CD4-positive, alpha-beta T cell treated with Interferon gamma for 1 hour (primary cell): ENCODE data around the gene MST1.

Experiments
- DNase-seq: peaks from one replicate; pipeline ENCODE4 v3.0.0-alpha.2; 2020

The MST1 gene

GRCh38 chr3:49673715-49674496 is 15.4 kb downstream of the MST1 start, which contains the start of gene APEH:
TSS of gene APEH (plus strand) at chr3:49674351. CDS start at chr3:49674402, 51 bp downstream.
- DNase-seq: peak; percentile 97

- no peak for DNase-seq
These were observed 16.1 kb downstream of the MST1 start for GRCh38 chr3:49673121-49673714.

GRCh38 chr3:49671291-49672288 is 17.7 kb downstream of the MST1 start:
- peak; percentile 60 for DNase-seq

GRCh38 chr3:49670940-49671290 is 18.4 kb downstream of the MST1 start:
- no peak for DNase-seq

- no peak for DNase-seq
These were observed 19.9 kb downstream of the MST1 start for GRCh38 chr3:49669352-49669751.

GRCh38 chr3:49668861-49669260 is 20.4 kb downstream of the MST1 start:
- no peak for DNase-seq

GRCh38 chr3:49668414-49668797 is 20.9 kb downstream of the MST1 start:
- DNase-seq: no peak

GRCh38 chr3:49667701-49668413 is 21.4 kb downstream of the MST1 start:
- no peak for DNase-seq

GRCh38 chr3:49666592-49666991 is 22.7 kb downstream of the MST1 start:
- no peak for DNase-seq

GRCh38 chr3:49665822-49666519 is 23.3 kb downstream of the MST1 start:
- no peak for DNase-seq

- no peak for DNase-seq
These were observed 25.0 kb downstream of the MST1 start for GRCh38 chr3:49664300-49664699.

GRCh38 chr3:49663831-49664230 is 25.4 kb downstream of the MST1 start:
- no peak for DNase-seq

GRCh38 chr3:49662720-49663413 is 26.4 kb downstream of the MST1 start:
- DNase-seq: no peak

GRCh38 chr3:49662021-49662420 is 27.3 kb downstream of the MST1 start:
- no peak for DNase-seq

GRCh38 chr3:49661281-49661680 is 28.0 kb downstream of the MST1 start:
- DNase-seq: no peak

GRCh38 chr3:49659756-49660155 is 29.5 kb downstream of the MST1 start:
- no peak for DNase-seq

- DNase-seq: no peak
These were observed 30.6 kb downstream of the MST1 start for GRCh38 chr3:49658711-49659110.

GRCh38 chr3:49657208-49657915 is 31.9 kb downstream of the MST1 start:
- DNase-seq: no peak

GRCh38 chr3:49656541-49657112 is 32.6 kb downstream of the MST1 start:
- no peak for DNase-seq

- DNase-seq: no peak
These were observed 33.5 kb downstream of the MST1 start for GRCh38 chr3:49655731-49656285.
